GM23338 (cell line): ENCODE results near the gene MS4A8. TPM values are rescaled to one million over a fixed set of nuclear protein-coding genes. Genes with fewer than 3 reads are reported as not detected.

Experiments
- ATAC-seq: fragments of 200-7000 bp; cut with Tn5 transposase; 3 replicates; pipeline ENCODE4 v1.9.1; 2020
- DNase-seq: peaks from one replicate; pipeline ENCODE4 v3.0.0-alpha.2; 2015; ENCODE audit warnings: low spot score
- H2AFZ ChIP-seq: fragments of 200-600 bp; sonication (generic); 2 replicates; pipeline ENCODE4 v1.8.0; 2016; ENCODE audit warnings: antibody characterized with exemption, mild to moderate bottlenecking, moderate library complexity
- H3F3A ChIP-seq: fragments of 200-600 bp; sonication (generic); replicated peaks from 2 replicates; pipeline ENCODE4 v1.8.0; 2017; ENCODE audit warnings: antibody characterized with exemption, mixed run types, low read depth
- H3K27ac ChIP-seq: fragments of 200-600 bp; sonication (generic); 2 replicates; pipeline ENCODE4 v1.6.1; 2016; ENCODE audit warnings: low read depth
- H3K27me3 ChIP-seq: fragments of 200-600 bp; sonication (generic); 2 replicates; pipeline ENCODE4 v1.8.0; 2016; ENCODE audit warnings: mild to moderate bottlenecking, mixed run types, moderate library complexity; ENCODE audit not compliant: insufficient read depth
- H3K36me3 ChIP-seq: fragments of 200-600 bp; sonication (generic); 2 replicates; pipeline ENCODE4 v1.8.0; 2016; ENCODE audit warnings: mild to moderate bottlenecking; ENCODE audit not compliant: insufficient read depth
- H3K4me1 ChIP-seq: fragments of 200-600 bp; sonication (generic); 2 replicates; pipeline ENCODE4 v1.8.0; 2016; ENCODE audit warnings: mild to moderate bottlenecking, moderate library complexity; ENCODE audit not compliant: insufficient read depth
- H3K4me2 ChIP-seq: fragments of 200-600 bp; sonication (generic); 2 replicates; pipeline ENCODE4 v1.7.1; 2017; ENCODE audit warnings: mixed run types
- H3K4me3 ChIP-seq: fragments of 200-600 bp; sonication (generic); 2 replicates; pipeline ENCODE4 v1.6.1; 2016; ENCODE audit warnings: mixed run types
- H3K79me2 ChIP-seq: fragments of 200-600 bp; sonication (generic); replicated peaks from 2 replicates; pipeline ENCODE4 v1.8.0; 2017; ENCODE audit warnings: mild to moderate bottlenecking; ENCODE audit not compliant: insufficient read depth
- H3K9me2 ChIP-seq: fragments of 200-600 bp; sonication (generic); 2 replicates; pipeline ENCODE4 v1.8.0; 2017; ENCODE audit not compliant: insufficient read depth
- H4K20me1 ChIP-seq: fragments of 200-600 bp; sonication (generic); replicated peaks from 2 replicates; pipeline ENCODE4 v1.8.0; 2017; ENCODE audit warnings: mild to moderate bottlenecking; ENCODE audit not compliant: insufficient read depth
- H3K27ac Mint-ChIP-seq: 2 replicates; pipeline ENCODE4 v1.8.0; 2020; ENCODE audit warnings: inconsistent platforms, mild to moderate bottlenecking, moderate library complexity, mixed read lengths
- H3K27me3 Mint-ChIP-seq: 3 replicates; pipeline ENCODE4 v1.8.0; 2022; ENCODE audit warnings: low read depth, mild to moderate bottlenecking, moderate library complexity, mixed read lengths, inconsistent platforms; ENCODE audit not compliant: insufficient read depth, poor library complexity
- H3K36me3 Mint-ChIP-seq: 3 replicates; pipeline ENCODE4 v1.8.0; 2021; ENCODE audit warnings: low read depth, mild to moderate bottlenecking, inconsistent platforms, moderate library complexity, mixed read lengths
- H3K4me1 Mint-ChIP-seq: 3 replicates; pipeline ENCODE4 v1.8.0; 2020; ENCODE audit warnings: mild to moderate bottlenecking, inconsistent platforms, mixed read lengths
- H3K4me3 Mint-ChIP-seq: 3 replicates; pipeline ENCODE4 v1.8.0; 2021; ENCODE audit warnings: moderate library complexity, mild to moderate bottlenecking, inconsistent platforms, mixed read lengths
- H3K9me3 Mint-ChIP-seq: 3 replicates; pipeline ENCODE4 v1.8.0; 2020; ENCODE audit warnings: moderate library complexity, mild to moderate bottlenecking, inconsistent platforms, mixed read lengths
- CREB1 ChIP-seq: fragments of 250-450 bp; sonication (Bioruptor Pico); IDR thresholded peaks from 2 replicates; pipeline ENCODE4 v1.5.0; 2020; ENCODE audit warnings: low read depth, mild to moderate bottlenecking, moderate library complexity
- EZH2 ChIP-seq: fragments of 200-600 bp; sonication (generic); IDR thresholded peaks from one replicate; pipeline ENCODE4 v1.8.0; 2017; ENCODE audit warnings: antibody characterized with exemption, mild to moderate bottlenecking, low read depth; ENCODE audit not compliant: unreplicated experiment
- EZH2phosphoT487 ChIP-seq: fragments of 200-600 bp; sonication (generic); IDR thresholded peaks from one replicate; pipeline ENCODE4 v1.8.1; 2018; ENCODE audit warnings: antibody characterized with exemption; ENCODE audit not compliant: unreplicated experiment
- JUNB ChIP-seq: IDR thresholded peaks from one replicate; pipeline ENCODE4 v1.6.1; 2016; ENCODE audit warnings: antibody characterized with exemption; ENCODE audit not compliant: unreplicated experiment
- NANOG ChIP-seq: IDR thresholded peaks from 2 replicates; pipeline ENCODE4 v1.6.1; 2016; ENCODE audit warnings: antibody characterized with exemption, borderline replicate concordance
- POLR2AphosphoS5 ChIP-seq: IDR thresholded peaks from 2 replicates; pipeline ENCODE4 v1.6.1; 2016; ENCODE audit warnings: antibody characterized with exemption, low read depth
- STAT1 ChIP-seq: IDR thresholded peaks from one replicate; pipeline ENCODE4 v1.6.1; 2016; ENCODE audit warnings: antibody characterized with exemption; ENCODE audit not compliant: unreplicated experiment
- ZNF114 ChIP-seq: fragments of 250-450 bp; sonication (Bioruptor Pico); IDR thresholded peaks from 2 replicates; pipeline ENCODE4 v1.5.0; 2020; ENCODE audit warnings: mild to moderate bottlenecking, moderate library complexity
- ZNF331 ChIP-seq: fragments of 250-450 bp; sonication (Bioruptor Pico); IDR thresholded peaks from 2 replicates; pipeline ENCODE4 v1.5.0; 2020; ENCODE audit warnings: low read depth, mild to moderate bottlenecking, moderate library complexity
- polyA plus RNA-seq: library from polyadenylated mRNA; unstranded; fragments of >200 nt; fragmentation: Nextera tagmentation; extraction: Ambion mirVana; gene quantifications from 2 replicates; pipeline ENCODE4 v1.2.1, GENCODE V29; 2016
- total RNA-seq: library from RNA; depleted of rRNA; stranded (reverse); fragments of >200 nt; shearing (Covaris generic); gene quantifications from 2 replicates; pipeline ENCODE4 v1.2.3, GENCODE V29; 2014
- TF ChIP-seq, protein P1 (sequence below): fragments of 250-450 bp; sonication (Bioruptor Pico); IDR thresholded peaks from 2 replicates; pipeline ENCODE4 v1.5.0; 2020; ENCODE audit warnings: mild to moderate bottlenecking, moderate library complexity
- TF ChIP-seq, protein P2 (sequence below): IDR thresholded peaks from 2 replicates; pipeline ENCODE4 v1.6.1; 2016; ENCODE audit warnings: antibody characterized with exemption
- TF ChIP-seq, protein P3 (sequence below): IDR thresholded peaks from one replicate; pipeline ENCODE4 v1.6.1; 2018; ENCODE audit warnings: antibody characterized with exemption; ENCODE audit not compliant: unreplicated experiment
- TF ChIP-seq, protein P4 (sequence below), 2 experiments: fragments of 200-600 bp in 1 of 2; sonication (generic) in 1 of 2; conservative IDR thresholded peaks; 2 replicates each; pipeline versions ENCODE4 v1.5.1 to v1.6.1; 2016 to 2017; ENCODE audit warnings: antibody characterized with exemption in 2 of 2, low read depth in 2 of 2, mild to moderate bottlenecking in 2 of 2, moderate library complexity in 1 of 2

MS4A8 gene
- total and polyA plus RNA-seq, 2 experiments from 2014 or later: not detected

DNA sequence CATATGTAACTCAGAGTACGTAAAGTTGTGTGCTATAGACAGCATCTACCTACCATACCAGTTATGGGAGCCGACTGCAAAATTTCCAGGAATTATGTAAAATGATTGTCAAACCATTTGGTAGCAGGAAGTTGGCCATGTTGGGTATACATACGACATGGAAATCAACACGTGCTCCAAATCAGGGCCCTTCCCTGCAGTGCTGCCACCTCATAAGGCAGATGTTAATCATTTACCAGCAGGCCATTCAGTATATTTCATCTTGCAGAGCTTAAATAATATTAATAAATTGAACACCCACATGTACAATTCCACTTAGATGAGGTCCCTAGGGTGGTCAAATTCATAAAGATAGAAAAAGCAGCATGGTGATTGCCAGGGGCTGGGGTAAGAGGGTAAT is 34.9 kb downstream of the MS4A8 start:
- Mint-ChIP-seq H3K4me1 (no peaks in the 10 kb centered on the region), H3K9me3 (no peaks in the 10 kb centered on the region), H3K36me3 (no peaks in the 10 kb centered on the region), H3K27ac (no peak overlapping the region), H3K4me3 (no peak overlapping the region), H3K27me3 (peaks cover 3% of the 10 kb centered on the region)
- Histone ChIP-seq H3K4me2 (no peak overlapping the region), H3K4me1 (no peaks in the 10 kb centered on the region), H3K27me3 (no peaks in the 10 kb centered on the region), H3K9me2 (0 out of 2 replicates have a peak, but pooled peaks cover 2% of the 10 kb centered on the region), H3F3A (no peaks in the 10 kb centered on the region), H3K4me3 (no peak overlapping the region), H3K79me2 (no peaks in the 10 kb centered on the region), H2AFZ (no peak overlapping the region), H3K36me3 (no peaks in the 10 kb centered on the region), H3K27ac (no peak overlapping the region), H4K20me1 (no peaks in the 10 kb centered on the region)
- TF ChIP-seq ZNF331 (CRISPR knock-in tag) (no peak), NANOG (no peak), POLR2AphosphoS5 (no peak), ZNF114 (CRISPR knock-in tag) (no peak), EZH2 (no peak), CREB1 (CRISPR knock-in tag) (no peak), JUNB (no peak), STAT1 (no peak), EZH2phosphoT487 (no peak)
- TF ChIP-seq, protein P1, sequence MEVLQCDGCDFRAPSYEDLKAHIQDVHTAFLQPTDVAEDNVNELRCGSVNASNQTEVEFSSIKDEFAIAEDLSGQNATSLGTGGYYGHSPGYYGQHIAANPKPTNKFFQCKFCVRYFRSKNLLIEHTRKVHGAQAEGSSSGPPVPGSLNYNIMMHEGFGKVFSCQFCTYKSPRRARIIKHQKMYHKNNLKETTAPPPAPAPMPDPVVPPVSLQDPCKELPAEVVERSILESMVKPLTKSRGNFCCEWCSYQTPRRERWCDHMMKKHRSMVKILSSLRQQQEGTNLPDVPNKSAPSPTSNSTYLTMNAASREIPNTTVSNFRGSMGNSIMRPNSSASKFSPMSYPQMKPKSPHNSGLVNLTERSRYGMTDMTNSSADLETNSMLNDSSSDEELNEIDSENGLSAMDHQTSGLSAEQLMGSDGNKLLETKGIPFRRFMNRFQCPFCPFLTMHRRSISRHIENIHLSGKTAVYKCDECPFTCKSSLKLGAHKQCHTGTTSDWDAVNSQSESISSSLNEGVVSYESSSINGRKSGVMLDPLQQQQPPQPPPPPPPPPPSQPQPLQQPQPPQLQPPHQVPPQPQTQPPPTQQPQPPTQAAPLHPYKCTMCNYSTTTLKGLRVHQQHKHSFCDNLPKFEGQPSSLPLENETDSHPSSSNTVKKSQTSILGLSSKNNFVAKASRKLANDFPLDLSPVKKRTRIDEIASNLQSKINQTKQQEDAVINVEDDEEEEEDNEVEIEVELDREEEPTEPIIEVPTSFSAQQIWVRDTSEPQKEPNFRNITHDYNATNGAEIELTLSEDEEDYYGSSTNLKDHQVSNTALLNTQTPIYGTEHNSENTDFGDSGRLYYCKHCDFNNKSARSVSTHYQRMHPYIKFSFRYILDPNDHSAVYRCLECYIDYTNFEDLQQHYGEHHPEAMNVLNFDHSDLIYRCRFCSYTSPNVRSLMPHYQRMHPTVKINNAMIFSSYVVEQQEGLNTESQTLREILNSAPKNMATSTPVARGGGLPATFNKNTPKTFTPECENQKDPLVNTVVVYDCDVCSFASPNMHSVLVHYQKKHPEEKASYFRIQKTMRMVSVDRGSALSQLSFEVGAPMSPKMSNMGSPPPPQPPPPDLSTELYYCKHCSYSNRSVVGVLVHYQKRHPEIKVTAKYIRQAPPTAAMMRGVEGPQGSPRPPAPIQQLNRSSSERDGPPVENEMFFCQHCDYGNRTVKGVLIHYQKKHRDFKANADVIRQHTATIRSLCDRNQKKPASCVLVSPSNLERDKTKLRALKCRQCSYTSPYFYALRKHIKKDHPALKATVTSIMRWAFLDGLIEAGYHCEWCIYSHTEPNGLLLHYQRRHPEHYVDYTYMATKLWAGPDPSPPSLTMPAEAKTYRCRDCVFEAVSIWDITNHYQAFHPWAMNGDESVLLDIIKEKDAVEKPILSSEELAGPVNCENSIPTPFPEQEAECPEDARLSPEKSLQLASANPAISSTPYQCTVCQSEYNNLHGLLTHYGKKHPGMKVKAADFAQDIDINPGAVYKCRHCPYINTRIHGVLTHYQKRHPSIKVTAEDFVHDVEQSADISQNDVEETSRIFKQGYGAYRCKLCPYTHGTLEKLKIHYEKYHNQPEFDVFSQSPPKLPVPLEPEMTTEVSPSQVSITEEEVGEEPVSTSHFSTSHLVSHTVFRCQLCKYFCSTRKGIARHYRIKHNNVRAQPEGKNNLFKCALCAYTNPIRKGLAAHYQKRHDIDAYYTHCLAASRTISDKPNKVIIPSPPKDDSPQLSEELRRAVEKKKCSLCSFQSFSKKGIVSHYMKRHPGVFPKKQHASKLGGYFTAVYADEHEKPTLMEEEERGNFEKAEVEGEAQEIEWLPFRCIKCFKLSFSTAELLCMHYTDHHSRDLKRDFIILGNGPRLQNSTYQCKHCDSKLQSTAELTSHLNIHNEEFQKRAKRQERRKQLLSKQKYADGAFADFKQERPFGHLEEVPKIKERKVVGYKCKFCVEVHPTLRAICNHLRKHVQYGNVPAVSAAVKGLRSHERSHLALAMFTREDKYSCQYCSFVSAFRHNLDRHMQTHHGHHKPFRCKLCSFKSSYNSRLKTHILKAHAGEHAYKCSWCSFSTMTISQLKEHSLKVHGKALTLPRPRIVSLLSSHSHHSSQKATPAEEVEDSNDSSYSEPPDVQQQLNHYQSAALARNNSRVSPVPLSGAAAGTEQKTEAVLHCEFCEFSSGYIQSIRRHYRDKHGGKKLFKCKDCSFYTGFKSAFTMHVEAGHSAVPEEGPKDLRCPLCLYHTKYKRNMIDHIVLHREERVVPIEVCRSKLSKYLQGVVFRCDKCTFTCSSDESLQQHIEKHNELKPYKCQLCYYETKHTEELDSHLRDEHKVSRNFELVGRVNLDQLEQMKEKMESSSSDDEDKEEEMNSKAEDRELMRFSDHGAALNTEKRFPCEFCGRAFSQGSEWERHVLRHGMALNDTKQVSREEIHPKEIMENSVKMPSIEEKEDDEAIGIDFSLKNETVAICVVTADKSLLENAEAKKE (CRISPR knock-in tag): no peak
- TF ChIP-seq, protein P2, sequence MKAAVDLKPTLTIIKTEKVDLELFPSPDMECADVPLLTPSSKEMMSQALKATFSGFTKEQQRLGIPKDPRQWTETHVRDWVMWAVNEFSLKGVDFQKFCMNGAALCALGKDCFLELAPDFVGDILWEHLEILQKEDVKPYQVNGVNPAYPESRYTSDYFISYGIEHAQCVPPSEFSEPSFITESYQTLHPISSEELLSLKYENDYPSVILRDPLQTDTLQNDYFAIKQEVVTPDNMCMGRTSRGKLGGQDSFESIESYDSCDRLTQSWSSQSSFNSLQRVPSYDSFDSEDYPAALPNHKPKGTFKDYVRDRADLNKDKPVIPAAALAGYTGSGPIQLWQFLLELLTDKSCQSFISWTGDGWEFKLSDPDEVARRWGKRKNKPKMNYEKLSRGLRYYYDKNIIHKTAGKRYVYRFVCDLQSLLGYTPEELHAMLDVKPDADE: no peak
- TF ChIP-seq, protein P3, sequence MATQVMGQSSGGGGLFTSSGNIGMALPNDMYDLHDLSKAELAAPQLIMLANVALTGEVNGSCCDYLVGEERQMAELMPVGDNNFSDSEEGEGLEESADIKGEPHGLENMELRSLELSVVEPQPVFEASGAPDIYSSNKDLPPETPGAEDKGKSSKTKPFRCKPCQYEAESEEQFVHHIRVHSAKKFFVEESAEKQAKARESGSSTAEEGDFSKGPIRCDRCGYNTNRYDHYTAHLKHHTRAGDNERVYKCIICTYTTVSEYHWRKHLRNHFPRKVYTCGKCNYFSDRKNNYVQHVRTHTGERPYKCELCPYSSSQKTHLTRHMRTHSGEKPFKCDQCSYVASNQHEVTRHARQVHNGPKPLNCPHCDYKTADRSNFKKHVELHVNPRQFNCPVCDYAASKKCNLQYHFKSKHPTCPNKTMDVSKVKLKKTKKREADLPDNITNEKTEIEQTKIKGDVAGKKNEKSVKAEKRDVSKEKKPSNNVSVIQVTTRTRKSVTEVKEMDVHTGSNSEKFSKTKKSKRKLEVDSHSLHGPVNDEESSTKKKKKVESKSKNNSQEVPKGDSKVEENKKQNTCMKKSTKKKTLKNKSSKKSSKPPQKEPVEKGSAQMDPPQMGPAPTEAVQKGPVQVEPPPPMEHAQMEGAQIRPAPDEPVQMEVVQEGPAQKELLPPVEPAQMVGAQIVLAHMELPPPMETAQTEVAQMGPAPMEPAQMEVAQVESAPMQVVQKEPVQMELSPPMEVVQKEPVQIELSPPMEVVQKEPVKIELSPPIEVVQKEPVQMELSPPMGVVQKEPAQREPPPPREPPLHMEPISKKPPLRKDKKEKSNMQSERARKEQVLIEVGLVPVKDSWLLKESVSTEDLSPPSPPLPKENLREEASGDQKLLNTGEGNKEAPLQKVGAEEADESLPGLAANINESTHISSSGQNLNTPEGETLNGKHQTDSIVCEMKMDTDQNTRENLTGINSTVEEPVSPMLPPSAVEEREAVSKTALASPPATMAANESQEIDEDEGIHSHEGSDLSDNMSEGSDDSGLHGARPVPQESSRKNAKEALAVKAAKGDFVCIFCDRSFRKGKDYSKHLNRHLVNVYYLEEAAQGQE: no peak
- TF ChIP-seq, protein P4, sequence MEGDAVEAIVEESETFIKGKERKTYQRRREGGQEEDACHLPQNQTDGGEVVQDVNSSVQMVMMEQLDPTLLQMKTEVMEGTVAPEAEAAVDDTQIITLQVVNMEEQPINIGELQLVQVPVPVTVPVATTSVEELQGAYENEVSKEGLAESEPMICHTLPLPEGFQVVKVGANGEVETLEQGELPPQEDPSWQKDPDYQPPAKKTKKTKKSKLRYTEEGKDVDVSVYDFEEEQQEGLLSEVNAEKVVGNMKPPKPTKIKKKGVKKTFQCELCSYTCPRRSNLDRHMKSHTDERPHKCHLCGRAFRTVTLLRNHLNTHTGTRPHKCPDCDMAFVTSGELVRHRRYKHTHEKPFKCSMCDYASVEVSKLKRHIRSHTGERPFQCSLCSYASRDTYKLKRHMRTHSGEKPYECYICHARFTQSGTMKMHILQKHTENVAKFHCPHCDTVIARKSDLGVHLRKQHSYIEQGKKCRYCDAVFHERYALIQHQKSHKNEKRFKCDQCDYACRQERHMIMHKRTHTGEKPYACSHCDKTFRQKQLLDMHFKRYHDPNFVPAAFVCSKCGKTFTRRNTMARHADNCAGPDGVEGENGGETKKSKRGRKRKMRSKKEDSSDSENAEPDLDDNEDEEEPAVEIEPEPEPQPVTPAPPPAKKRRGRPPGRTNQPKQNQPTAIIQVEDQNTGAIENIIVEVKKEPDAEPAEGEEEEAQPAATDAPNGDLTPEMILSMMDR (conservative IDR thresholded peaks at IDR 0.05; ENCODE audit: low read depth in 2 of 2): no peak
- no peak for ATAC-seq
- no peak for DNase-seq
